H9 (cell line): ENCODE data around the gene TIMM13. TPM values are rescaled to one million over a fixed set of nuclear protein-coding genes. Genes with fewer than 3 reads are reported as not detected.

Experiments
- DNase-seq: peaks from one replicate; pipeline ENCODE4 v3.0.0-alpha.2; 2017
- H2AFZ ChIP-seq: one replicate; pipeline ENCODE4 v1.6.1; 2013; ENCODE audit warnings: mild to moderate bottlenecking, low read length, control low read depth, moderate library complexity
- H2AK5ac ChIP-seq: 2 replicates; pipeline ENCODE4 v1.6.1; 2013; ENCODE audit warnings: low read length, control low read depth, mixed read lengths; ENCODE audit not compliant: insufficient read length
- H2BK120ac ChIP-seq: one replicate; pipeline ENCODE4 v1.6.1; 2013; ENCODE audit warnings: low read depth, mild to moderate bottlenecking, low read length, control low read depth, inconsistent platforms; ENCODE audit not compliant: poor library complexity, severe bottlenecking
- H2BK12ac ChIP-seq: 2 replicates; pipeline ENCODE4 v1.6.1; 2013; ENCODE audit warnings: low read length, control low read depth, mixed read lengths, low read depth; ENCODE audit not compliant: insufficient read length
- H2BK15ac ChIP-seq: 2 replicates; pipeline ENCODE4 v1.6.1; 2013; ENCODE audit warnings: low read depth, low read length, control low read depth
- H2BK20ac ChIP-seq: one replicate; pipeline ENCODE4 v1.6.1; 2013; ENCODE audit warnings: low read depth, mild to moderate bottlenecking, low read length, control low read depth, inconsistent platforms; ENCODE audit not compliant: poor library complexity, severe bottlenecking
- H2BK5ac ChIP-seq: 2 replicates; pipeline ENCODE4 v1.6.1; 2013; ENCODE audit warnings: low read length, control low read depth, mixed read lengths; ENCODE audit not compliant: insufficient read length
- H3K14ac ChIP-seq: 2 replicates; pipeline ENCODE4 v1.6.1; 2013; ENCODE audit warnings: low read length, control low read depth; ENCODE audit not compliant: insufficient read depth
- H3K18ac ChIP-seq: 2 replicates; pipeline ENCODE4 v1.6.1; 2013; ENCODE audit warnings: low read depth, mild to moderate bottlenecking, mixed read lengths, low read length, control low read depth; ENCODE audit not compliant: insufficient read length
- H3K23ac ChIP-seq: 2 replicates; pipeline ENCODE4 v1.6.1; 2013; ENCODE audit warnings: low read length, control low read depth, mixed read lengths, low read depth; ENCODE audit not compliant: insufficient read length
- H3K23me2 ChIP-seq: 2 replicates; pipeline ENCODE4 v1.6.1; 2013; ENCODE audit warnings: low read depth, mild to moderate bottlenecking, mixed read lengths, low read length, control low read depth; ENCODE audit not compliant: insufficient read length, poor library complexity, severe bottlenecking
- H3K27ac ChIP-seq: 2 replicates; pipeline ENCODE4 v1.5.1; 2013; ENCODE audit warnings: low read length, control low read depth, mixed read lengths, low read depth; ENCODE audit not compliant: insufficient read length
- H3K27me3 ChIP-seq: 2 replicates; pipeline ENCODE4 v1.6.1; 2013; ENCODE audit warnings: low read length, control low read depth, inconsistent platforms; ENCODE audit not compliant: insufficient read depth
- H3K4ac ChIP-seq: 2 replicates; pipeline ENCODE4 v1.6.1; 2013; ENCODE audit warnings: low read depth, mild to moderate bottlenecking, control low read depth, inconsistent platforms, low read length, moderate library complexity
- H3K4me1 ChIP-seq: 2 replicates; pipeline ENCODE4 v1.6.1; 2013; ENCODE audit warnings: low read length, control low read depth, inconsistent platforms; ENCODE audit not compliant: insufficient read depth
- H3K4me2 ChIP-seq: 2 replicates; pipeline ENCODE4 v1.6.1; 2013; ENCODE audit warnings: low read length, control low read depth, mixed read lengths; ENCODE audit not compliant: insufficient read length, insufficient read depth
- H3K56ac ChIP-seq: 2 replicates; pipeline ENCODE4 v1.6.1; 2013; ENCODE audit warnings: low read depth, mild to moderate bottlenecking, mixed read lengths, low read length, control low read depth; ENCODE audit not compliant: insufficient read length
- H3K79me1 ChIP-seq: 2 replicates; pipeline ENCODE4 v1.6.1; 2013; ENCODE audit warnings: low read depth, mild to moderate bottlenecking, moderate library complexity, low read length, control low read depth, inconsistent platforms; ENCODE audit not compliant: insufficient read depth, poor library complexity, severe bottlenecking
- H3K79me2 ChIP-seq: 2 replicates; pipeline ENCODE4 v1.6.1; 2013; ENCODE audit warnings: low read length, control low read depth, inconsistent platforms; ENCODE audit not compliant: insufficient read depth
- H3K9ac ChIP-seq: 2 replicates; pipeline ENCODE4 v1.6.1; 2013; ENCODE audit warnings: low read length, control low read depth, mixed read lengths; ENCODE audit not compliant: insufficient read length; ENCODE audit errors: extremely low read depth
- H3K9me3 ChIP-seq: one replicate; pipeline ENCODE4 v1.6.1; 2013; ENCODE audit warnings: low read depth, low read length, inconsistent platforms; ENCODE audit not compliant: control insufficient read depth
- H3T11ph ChIP-seq: one replicate; pipeline ENCODE4 v1.6.1; 2013; ENCODE audit warnings: mild to moderate bottlenecking, low read length, control low read depth, inconsistent platforms
- H4K20me1 ChIP-seq: one replicate; pipeline ENCODE4 v1.6.1; 2013; ENCODE audit not compliant: control insufficient read depth, insufficient read length, insufficient read depth
- H4K5ac ChIP-seq: 2 replicates; pipeline ENCODE4 v1.6.1; 2013; ENCODE audit warnings: low read depth, mild to moderate bottlenecking, mixed read lengths, low read length, control low read depth; ENCODE audit not compliant: insufficient read length
- H4K8ac ChIP-seq: replicated peaks from 2 replicates; pipeline ENCODE4 v1.6.1; 2013; ENCODE audit warnings: low read length, control low read depth, mixed read lengths, low read depth; ENCODE audit not compliant: insufficient read length
- H4K91ac ChIP-seq: 2 replicates; pipeline ENCODE4 v1.6.1; 2013; ENCODE audit warnings: low read depth, mild to moderate bottlenecking, moderate library complexity, mixed read lengths, low read length, control low read depth; ENCODE audit not compliant: insufficient read length
- H3K27ac Mint-ChIP-seq, 3 experiments: 2 replicates in 2 of 3; 3 replicates in 1 of 3; pipeline ENCODE4 v1.8.0; 2020 to 2021; ENCODE audit warnings: mixed read lengths in 3 of 3, mild to moderate bottlenecking in 1 of 3, moderate library complexity in 1 of 3
- H3K27me3 Mint-ChIP-seq: 2 replicates; pipeline ENCODE4 v1.8.0; 2021; ENCODE audit warnings: low read depth, mild to moderate bottlenecking, moderate library complexity, mixed read lengths
- H3K36me3 Mint-ChIP-seq, 3 experiments: 2 replicates in 2 of 3; 3 replicates in 1 of 3; pipeline ENCODE4 v1.8.0; 2020 to 2021; ENCODE audit warnings: low read depth in 3 of 3, mixed read lengths in 3 of 3; ENCODE audit not compliant: insufficient read depth in 1 of 3
- H3K4me1 Mint-ChIP-seq, 2 experiments: 2 replicates each; pipeline ENCODE4 v1.8.0; 2020; ENCODE audit warnings: mixed read lengths in 2 of 2
- H3K4me3 Mint-ChIP-seq, 2 experiments: 2 replicates in 1 of 2; 3 replicates in 1 of 2; pipeline ENCODE4 v1.8.0; 2020 to 2021; ENCODE audit warnings: mild to moderate bottlenecking in 2 of 2, mixed read lengths in 2 of 2, moderate library complexity in 1 of 2
- H3K9me3 Mint-ChIP-seq, 2 experiments: 2 replicates in 1 of 2; 3 replicates in 1 of 2; pipeline ENCODE4 v1.8.0; 2020; ENCODE audit warnings: mild to moderate bottlenecking in 2 of 2, mixed read lengths in 2 of 2, moderate library complexity in 1 of 2
- WGBS: extraction: QIAGEN DNeasy Blood & Tissue Kit; methylation state at CpG from one replicate; pipeline ENCODE4 v1.1.7; 2013; ENCODE audit warnings: missing lambda C conversion rate, low lambda C conversion rate, mixed read lengths; ENCODE audit not compliant: insufficient read length; ENCODE audit errors: extremely low coverage; 5-methylcytosine and 5-hydroxymethylcytosine counted together
- total RNA-seq: library from RNA; stranded (reverse); gene quantifications from 2 replicates; pipeline ENCODE4 v1.2.1, GENCODE V29; 2021
- TF ChIP-seq, protein P1 (sequence below): fragments of 200-600 bp; sonication (generic); conservative IDR thresholded peaks from 3 replicates; pipeline ENCODE4 v1.8.0; 2021; ENCODE audit warnings: antibody characterized with exemption, mild to moderate bottlenecking

Gene TIMM13
- total RNA-seq, 1 experiment from 2014 or later = 214 TPM

- peaks cover 2% of the 10 kb centered on the region; the same call in 1 of the 2 replicates for H3K79me2 ChIP-seq
- H2BK12ac ChIP-seq = no peak overlapping the region
- no peak overlapping the region for H3K23ac ChIP-seq
- no peak overlapping the region for H2BK5ac ChIP-seq
- no peak overlapping the region for H4K8ac ChIP-seq
- H4K20me1 ChIP-seq = no peaks in the 10 kb centered on the region
- no peak overlapping the region for H3K18ac ChIP-seq
- H2BK120ac ChIP-seq = no peak overlapping the region
- peaks cover 2 to 10% (median 4%) of the 10 kb centered on the region in 3 experiments; a peak in 6 of 7 replicates for H3K36me3 Mint-ChIP-seq
- H3K4ac ChIP-seq = no peak overlapping the region
- no peak overlapping the region for H3K27ac ChIP-seq
- no peak overlapping the region for H2AFZ ChIP-seq
- DNase-seq = no peak
- peak overlapping the region in 1 of 3 experiments; percentile 22; a peak in 1 of 7 replicates for H3K27ac Mint-ChIP-seq
- H3K4me1 ChIP-seq = no peaks in the 10 kb centered on the region
- no peaks in the 10 kb centered on the region for H3K27me3 ChIP-seq
- H3K14ac ChIP-seq = no peak overlapping the region
- H3K79me1 ChIP-seq = no peaks in the 10 kb centered on the region
- H3K23me2 ChIP-seq = peaks cover 9% of the 10 kb centered on the region
- H3K56ac ChIP-seq = no peak overlapping the region
- no peak overlapping the region for H2AK5ac ChIP-seq
- no peaks in the 10 kb centered on the region for H3K9me3 Mint-ChIP-seq
- H3K4me1 Mint-ChIP-seq = peaks cover 7 to 13% of the 10 kb centered on the region in 2 experiments
- H3K9ac ChIP-seq = no peak overlapping the region
- no peak overlapping the region for H3K4me2 ChIP-seq
- no peak overlapping the region; a peak in 1 of 5 replicates for H3K4me3 Mint-ChIP-seq
- no peak overlapping the region for H3T11ph ChIP-seq
- H3K9me3 ChIP-seq = no peaks in the 10 kb centered on the region
- WGBS = no CpG with 5 or more reads among the region's 19 CpGs
- H4K91ac ChIP-seq = no peak overlapping the region
- H2BK20ac ChIP-seq = no peak overlapping the region
- H4K5ac ChIP-seq = no peak overlapping the region
- H3K27me3 Mint-ChIP-seq = peaks cover 2% of the 10 kb centered on the region; the same call in 1 of the 2 replicates
- H2BK15ac ChIP-seq = no peak overlapping the region
- TF ChIP-seq, protein P1, sequence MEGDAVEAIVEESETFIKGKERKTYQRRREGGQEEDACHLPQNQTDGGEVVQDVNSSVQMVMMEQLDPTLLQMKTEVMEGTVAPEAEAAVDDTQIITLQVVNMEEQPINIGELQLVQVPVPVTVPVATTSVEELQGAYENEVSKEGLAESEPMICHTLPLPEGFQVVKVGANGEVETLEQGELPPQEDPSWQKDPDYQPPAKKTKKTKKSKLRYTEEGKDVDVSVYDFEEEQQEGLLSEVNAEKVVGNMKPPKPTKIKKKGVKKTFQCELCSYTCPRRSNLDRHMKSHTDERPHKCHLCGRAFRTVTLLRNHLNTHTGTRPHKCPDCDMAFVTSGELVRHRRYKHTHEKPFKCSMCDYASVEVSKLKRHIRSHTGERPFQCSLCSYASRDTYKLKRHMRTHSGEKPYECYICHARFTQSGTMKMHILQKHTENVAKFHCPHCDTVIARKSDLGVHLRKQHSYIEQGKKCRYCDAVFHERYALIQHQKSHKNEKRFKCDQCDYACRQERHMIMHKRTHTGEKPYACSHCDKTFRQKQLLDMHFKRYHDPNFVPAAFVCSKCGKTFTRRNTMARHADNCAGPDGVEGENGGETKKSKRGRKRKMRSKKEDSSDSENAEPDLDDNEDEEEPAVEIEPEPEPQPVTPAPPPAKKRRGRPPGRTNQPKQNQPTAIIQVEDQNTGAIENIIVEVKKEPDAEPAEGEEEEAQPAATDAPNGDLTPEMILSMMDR = no peak
These were observed 4.1 kb downstream of the TIMM13 start for GRCh38 chr19:2423071-2423914.
